ENCODE data around the gene CUL4A.
"Not testable (repeated sequence)": the region's sequence is repeated elsewhere in the genome, so short reads cannot be mapped to it uniquely, and the experiment has no call there.

The CUL4A gene

DNA sequence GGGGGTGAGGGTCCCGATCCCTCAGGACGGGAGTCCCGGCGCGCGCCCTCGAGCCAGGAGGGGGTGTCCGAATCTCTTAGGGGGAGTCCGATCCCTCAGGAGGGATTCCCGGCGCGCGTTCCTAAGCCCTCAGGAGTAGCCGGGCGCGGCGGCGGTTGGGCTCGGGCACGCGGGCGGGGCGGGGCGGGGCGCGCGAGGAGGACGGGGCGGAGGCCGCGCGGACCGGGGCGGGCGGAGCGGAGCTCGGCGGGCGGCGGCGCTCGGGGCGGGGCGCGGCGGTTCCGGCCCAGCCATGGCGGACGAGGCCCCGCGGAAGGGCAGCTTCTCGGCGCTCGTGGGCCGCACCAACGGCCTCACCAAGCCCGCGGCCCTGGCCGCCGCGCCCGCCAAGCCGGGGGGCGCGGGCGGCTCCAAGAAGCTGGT lies at the start of gene CUL4A:
Gene CUL4A (plus strand): TSS at position 278 of the 423 bp plus-strand sequence. CDS start 15 bp downstream, at position 293.
- Histone ChIP-seq H3K36me3 (ENCODE audit: insufficient read depth, low read depth, low read length) (peaks cover 45% of the 10 kb centered on the region), H3K9ac (ENCODE audit: low read depth, low read length) (peak within 1 kb of the TSS; percentile 84), H3K27me3 (ENCODE audit: insufficient read depth, low read length) (no peaks in the 10 kb centered on the region), H3K4me1 (ENCODE audit: insufficient read depth, low read length) (peaks cover 12% of the 10 kb centered on the region), H3K9me3 (ENCODE audit: insufficient read depth, low read depth, low read length) (no peaks in the 10 kb centered on the region), H3K27ac (ENCODE audit: low read length) (peak within 1 kb of the TSS; percentile 84), H3K4me3 (ENCODE audit: low read length) (peak within 1 kb of the TSS; percentile 86)

- Histone ChIP-seq H3K4me3 (ENCODE audit: low read length) (no peak overlapping the region), H3K9me3 (ENCODE audit: insufficient read depth, low read depth, low read length) (no peaks in the 10 kb centered on the region), H3K36me3 (ENCODE audit: insufficient read depth, low read depth, low read length) (no peaks in the 10 kb centered on the region), H3K9ac (ENCODE audit: low read depth, low read length) (no peak overlapping the region), H3K4me1 (ENCODE audit: insufficient read depth, low read length) (peaks cover 8% of the 10 kb centered on the region; the same call in 1 of the 2 replicates), H3K27ac (ENCODE audit: low read length) (no peak overlapping the region), H3K27me3 (ENCODE audit: insufficient read depth, low read length) (no peaks in the 10 kb centered on the region; the same call in 1 of the 2 replicates)
These were observed 49.7 kb upstream of the CUL4A start for GRCh38 chr13:113159701-113160100.

- no peak overlapping the region for H3K27ac ChIP-seq (ENCODE audit: low read length)
- H3K4me3 ChIP-seq (ENCODE audit: low read length): no peak overlapping the region
- peaks cover 8% of the 10 kb centered on the region; the same call in 1 of the 2 replicates for H3K4me1 ChIP-seq (ENCODE audit: insufficient read depth, low read length)
- no peaks in the 10 kb centered on the region for H3K9me3 ChIP-seq (ENCODE audit: insufficient read depth, low read depth, low read length)
- H3K36me3 ChIP-seq (ENCODE audit: insufficient read depth, low read depth, low read length): no peaks in the 10 kb centered on the region
- no peaks in the 10 kb centered on the region; the same call in 1 of the 2 replicates for H3K27me3 ChIP-seq (ENCODE audit: insufficient read depth, low read length)
- H3K9ac ChIP-seq (ENCODE audit: low read depth, low read length): no peak overlapping the region
These were observed 48.4 kb upstream of the CUL4A start for GRCh38 chr13:113160983-113161382.

DNA sequence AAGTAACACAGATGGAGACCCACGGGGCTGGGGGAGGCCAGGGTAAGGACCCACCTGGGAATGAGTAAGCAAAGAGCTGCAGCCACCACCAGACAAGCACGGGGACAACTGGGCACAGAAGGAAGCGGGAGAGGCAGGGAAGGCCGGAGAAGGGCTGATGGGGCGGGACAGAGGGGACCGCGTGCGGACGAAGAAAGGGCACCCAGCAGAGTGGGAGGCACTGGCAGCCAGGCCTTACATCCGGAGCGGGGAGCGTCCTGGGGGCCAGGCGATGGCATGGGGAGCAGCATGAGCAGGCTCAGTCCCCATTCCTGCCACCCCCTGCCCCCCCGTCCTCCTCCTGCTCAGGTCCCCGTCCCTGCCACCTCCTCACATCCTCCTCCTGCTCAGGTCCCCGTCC lies 48.0 kb upstream of the CUL4A start:
- H3K27me3 ChIP-seq (ENCODE audit: insufficient read depth, low read length): no peaks in the 10 kb centered on the region; the same call in 1 of the 2 replicates
- no peak overlapping the region for H3K9ac ChIP-seq (ENCODE audit: low read depth, low read length)
- no peak overlapping the region for H3K4me3 ChIP-seq (ENCODE audit: low read length)
- no peaks in the 10 kb centered on the region for H3K9me3 ChIP-seq (ENCODE audit: insufficient read depth, low read depth, low read length)
- no peak overlapping the region for H3K27ac ChIP-seq (ENCODE audit: low read length)
- no peaks in the 10 kb centered on the region for H3K36me3 ChIP-seq (ENCODE audit: insufficient read depth, low read depth, low read length)
- H3K4me1 ChIP-seq (ENCODE audit: insufficient read depth, low read length): peaks cover 8% of the 10 kb centered on the region; the same call in 1 of the 2 replicates

DNA sequence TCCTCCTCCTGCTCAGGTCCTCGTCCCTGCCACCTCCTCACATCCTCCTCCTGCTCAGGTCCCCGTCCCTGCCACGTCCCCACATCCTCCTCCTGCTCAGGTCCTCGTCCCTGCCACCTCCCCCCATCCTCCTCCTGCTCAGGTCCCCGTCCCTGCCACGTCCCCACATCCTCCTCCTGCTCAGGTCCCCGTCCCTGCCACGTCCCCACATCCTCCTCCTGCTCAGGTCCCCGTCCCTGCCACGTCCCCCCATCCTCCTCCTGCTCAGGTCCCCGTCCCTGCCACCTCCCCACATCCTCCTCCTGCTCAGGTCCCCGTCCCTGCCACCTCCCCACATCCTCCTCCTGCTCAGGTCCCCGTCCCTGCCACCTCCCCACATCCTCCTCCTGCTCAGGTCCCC lies 47.4 kb upstream of the CUL4A start:
- not testable (repeated sequence) for H3K9me3 ChIP-seq (ENCODE audit: insufficient read depth, low read depth, low read length); H3K4me1 ChIP-seq (ENCODE audit: insufficient read depth, low read length); H3K9ac ChIP-seq (ENCODE audit: low read depth, low read length); H3K4me3 ChIP-seq (ENCODE audit: low read length); H3K36me3 ChIP-seq (ENCODE audit: insufficient read depth, low read depth, low read length); H3K27ac ChIP-seq (ENCODE audit: low read length); H3K27me3 ChIP-seq (ENCODE audit: insufficient read depth, low read length)

GRCh38 chr13:113162783-113163685 lies 46.4 kb upstream of the CUL4A start:
- H3K27me3 ChIP-seq (ENCODE audit: insufficient read depth, low read length): no peaks in the 10 kb centered on the region
- 0 out of 2 replicates have a peak, but pooled peaks cover 4% of the 10 kb centered on the region for H3K36me3 ChIP-seq (ENCODE audit: insufficient read depth, low read depth, low read length)
- no peak overlapping the region for H3K4me3 ChIP-seq (ENCODE audit: low read length)
- no peak overlapping the region for H3K9ac ChIP-seq (ENCODE audit: low read depth, low read length)
- no peaks in the 10 kb centered on the region for H3K9me3 ChIP-seq (ENCODE audit: insufficient read depth, low read depth, low read length)
- H3K27ac ChIP-seq (ENCODE audit: low read length): no peak overlapping the region
- peaks cover 8% of the 10 kb centered on the region; the same call in 1 of the 2 replicates for H3K4me1 ChIP-seq (ENCODE audit: insufficient read depth, low read length)

DNA sequence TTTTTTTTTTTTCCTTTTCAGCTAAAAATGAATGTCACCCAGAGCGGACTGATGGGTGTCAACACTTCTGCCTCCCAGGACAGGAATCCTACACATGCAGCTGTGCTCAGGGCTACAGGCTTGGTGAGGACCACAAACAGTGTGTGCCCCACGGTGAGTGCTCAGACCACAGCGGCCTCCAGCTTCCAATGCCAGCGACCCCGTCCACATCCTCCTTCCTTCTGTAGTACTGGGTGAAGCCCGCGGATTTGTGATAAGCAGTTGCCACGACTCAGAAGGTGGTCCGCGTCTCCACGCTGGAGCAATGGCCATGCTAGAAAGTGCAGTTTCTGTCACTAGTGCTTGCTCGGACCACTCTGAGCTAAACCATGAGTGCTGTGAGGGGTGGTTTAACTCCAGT lies 44.9 kb upstream of the CUL4A start:
- Histone ChIP-seq H3K4me3 (ENCODE audit: low read length) (no peak overlapping the region), H3K27me3 (ENCODE audit: insufficient read depth, low read length) (no peaks in the 10 kb centered on the region), H3K9me3 (ENCODE audit: insufficient read depth, low read depth, low read length) (no peaks in the 10 kb centered on the region), H3K9ac (ENCODE audit: low read depth, low read length) (no peak overlapping the region), H3K4me1 (ENCODE audit: insufficient read depth, low read length) (peaks cover 4% of the 10 kb centered on the region; the same call in 1 of the 2 replicates), H3K27ac (ENCODE audit: low read length) (no peak overlapping the region), H3K36me3 (ENCODE audit: insufficient read depth, low read depth, low read length) (peaks cover 17% of the 10 kb centered on the region; the same call in 1 of the 2 replicates)

- Histone ChIP-seq H3K9me3 (ENCODE audit: insufficient read depth, low read depth, low read length) (no peaks in the 10 kb centered on the region), H3K4me3 (ENCODE audit: low read length) (no peak overlapping the region), H3K36me3 (ENCODE audit: insufficient read depth, low read depth, low read length) (peaks cover 31% of the 10 kb centered on the region; the same call in 1 of the 2 replicates), H3K4me1 (ENCODE audit: insufficient read depth, low read length) (peaks cover 4% of the 10 kb centered on the region; the same call in 1 of the 2 replicates), H3K27ac (ENCODE audit: low read length) (no peak overlapping the region), H3K27me3 (ENCODE audit: insufficient read depth, low read length) (no peaks in the 10 kb centered on the region), H3K9ac (ENCODE audit: low read depth, low read length) (no peak overlapping the region)
These were observed 43.1 kb upstream of the CUL4A start for GRCh38 chr13:113166266-113166665.

- Histone ChIP-seq H3K9me3 (ENCODE audit: insufficient read depth, low read depth, low read length) (no peaks in the 10 kb centered on the region), H3K9ac (ENCODE audit: low read depth, low read length) (no peak overlapping the region), H3K27ac (ENCODE audit: low read length) (no peak overlapping the region), H3K27me3 (ENCODE audit: insufficient read depth, low read length) (no peaks in the 10 kb centered on the region), H3K4me1 (ENCODE audit: insufficient read depth, low read length) (peaks cover 4% of the 10 kb centered on the region; the same call in 1 of the 2 replicates), H3K36me3 (ENCODE audit: insufficient read depth, low read depth, low read length) (peaks cover 35% of the 10 kb centered on the region; the same call in 1 of the 2 replicates), H3K4me3 (ENCODE audit: low read length) (no peak overlapping the region)
These were observed 42.7 kb upstream of the CUL4A start for GRCh38 chr13:113166681-113167080.

GRCh38 chr13:113167155-113167554 lies 42.3 kb upstream of the CUL4A start:
- H3K4me1 ChIP-seq (ENCODE audit: insufficient read depth, low read length): peaks cover 4% of the 10 kb centered on the region; the same call in 1 of the 2 replicates
- no peak overlapping the region for H3K9ac ChIP-seq (ENCODE audit: low read depth, low read length)
- no peak overlapping the region for H3K27ac ChIP-seq (ENCODE audit: low read length)
- H3K36me3 ChIP-seq (ENCODE audit: insufficient read depth, low read depth, low read length): peaks cover 39% of the 10 kb centered on the region; the same call in 1 of the 2 replicates
- no peak overlapping the region for H3K4me3 ChIP-seq (ENCODE audit: low read length)
- no peaks in the 10 kb centered on the region for H3K9me3 ChIP-seq (ENCODE audit: insufficient read depth, low read depth, low read length)
- H3K27me3 ChIP-seq (ENCODE audit: insufficient read depth, low read length): no peaks in the 10 kb centered on the region

GRCh38 chr13:113167575-113167974 lies 41.8 kb upstream of the CUL4A start:
- H3K4me1 ChIP-seq (ENCODE audit: insufficient read depth, low read length): peaks cover 4% of the 10 kb centered on the region; the same call in 1 of the 2 replicates

More at GRCh38 chr13:113167575-113167974, 41.8 kb upstream of the CUL4A start:
- H3K36me3 ChIP-seq (ENCODE audit: insufficient read depth, low read depth, low read length): peaks cover 43% of the 10 kb centered on the region; the same call in 1 of the 2 replicates
- no peak overlapping the region for H3K27ac ChIP-seq (ENCODE audit: low read length)
- H3K9me3 ChIP-seq (ENCODE audit: insufficient read depth, low read depth, low read length): no peaks in the 10 kb centered on the region
- no peak overlapping the region for H3K4me3 ChIP-seq (ENCODE audit: low read length)
- H3K27me3 ChIP-seq (ENCODE audit: insufficient read depth, low read length): no peaks in the 10 kb centered on the region
- H3K9ac ChIP-seq (ENCODE audit: low read depth, low read length): no peak overlapping the region
